Measurements from ENCODE around the gene MRPS5.

MRPS5 gene

GRCh38 chr2:95121407-95122196 is at the start of gene MRPS5:
MRPS5 (minus strand) TSS chr2:95121808; CDS start chr2:95121791, 17 bp downstream.
- peak within 1 kb of the TSS; percentile 99 for H3K4me3 ChIP-seq (ENCODE audit: low read depth, low read length)
- peak; percentile 6 for DNase-seq (ENCODE audit: low read depth)

- no peak for DNase-seq (ENCODE audit: low read depth)
- peak overlapping the region; percentile 96 for H3K4me3 ChIP-seq (ENCODE audit: low read depth, low read length)
These were observed 44.6 kb upstream of the MRPS5 start for GRCh38 chr2:95166065-95166763.

GRCh38 chr2:95165371-95166064 is 43.9 kb upstream of the MRPS5 start, which contains the start of gene ZNF2:
ZNF2 (plus strand) TSS chr2:95165809; CDS start chr2:95176227, 10,418 bp downstream.
- DNase-seq (ENCODE audit: low read depth): peak; percentile 89
- H3K4me3 ChIP-seq (ENCODE audit: low read depth, low read length): peak within 1 kb of the TSS; percentile 96

- H3K4me3 ChIP-seq (ENCODE audit: low read depth, low read length): peak overlapping the region; percentile 96
- DNase-seq (ENCODE audit: low read depth): no peak
These were observed 43.4 kb upstream of the MRPS5 start for GRCh38 chr2:95165030-95165370.

- DNase-seq (ENCODE audit: low read depth): no peak
- H3K4me3 ChIP-seq (ENCODE audit: low read depth, low read length): peak within 1 kb of the TSS; percentile 83
These were observed 38.3 kb upstream of the MRPS5 start, which contains the start of gene ZNF514 for GRCh38 chr2:95159690-95160449. ZNF514 (minus strand) TSS chr2:95159848; CDS start chr2:95153253, 6,595 bp downstream.

GRCh38 chr2:95158891-95159619 is 37.4 kb upstream of the MRPS5 start:
- peak overlapping the region; percentile 83 for H3K4me3 ChIP-seq (ENCODE audit: low read depth, low read length)
- DNase-seq (ENCODE audit: low read depth): no peak

- peak overlapping the region; percentile 83 for H3K4me3 ChIP-seq (ENCODE audit: low read depth, low read length)
- no peak for DNase-seq (ENCODE audit: low read depth)
These were observed 36.8 kb upstream of the MRPS5 start for GRCh38 chr2:95158441-95158840.

- H3K4me3 ChIP-seq (ENCODE audit: low read depth, low read length): no peak overlapping the region
- no peak for DNase-seq (ENCODE audit: low read depth)
These were observed 27.9 kb upstream of the MRPS5 start for GRCh38 chr2:95149397-95149984.

- DNase-seq (ENCODE audit: low read depth): no peak
- H3K4me3 ChIP-seq (ENCODE audit: low read depth, low read length): no peak overlapping the region
These were observed 22.2 kb upstream of the MRPS5 start for GRCh38 chr2:95143838-95144237.

- no peak overlapping the region for H3K4me3 ChIP-seq (ENCODE audit: low read depth, low read length)
- DNase-seq (ENCODE audit: low read depth): no peak
These were observed 17.1 kb upstream of the MRPS5 start for GRCh38 chr2:95138702-95139101.

GRCh38 chr2:95122197-95122551 is 566 bp upstream of the MRPS5 start:
- DNase-seq (ENCODE audit: low read depth): no peak
- H3K4me3 ChIP-seq (ENCODE audit: low read depth, low read length): peak overlapping the region; percentile 99

- peak overlapping the region; percentile 99 for H3K4me3 ChIP-seq (ENCODE audit: low read depth, low read length)
- no peak for DNase-seq (ENCODE audit: low read depth)
These were observed 558 bp downstream of the MRPS5 start for GRCh38 chr2:95121093-95121406.

- H3K4me3 ChIP-seq (ENCODE audit: low read depth, low read length): no peak overlapping the region
- no peak for DNase-seq (ENCODE audit: low read depth)
These were observed 6.2 kb downstream of the MRPS5 start for GRCh38 chr2:95115418-95115817.

GRCh38 chr2:95113464-95113863 is 8.1 kb downstream of the MRPS5 start:
- DNase-seq (ENCODE audit: low read depth): no peak
- no peak overlapping the region for H3K4me3 ChIP-seq (ENCODE audit: low read depth, low read length)

- H3K4me3 ChIP-seq (ENCODE audit: low read depth, low read length): no peak overlapping the region
- no peak for DNase-seq (ENCODE audit: low read depth)
These were observed 11.2 kb downstream of the MRPS5 start for GRCh38 chr2:95110395-95110794.

- H3K4me3 ChIP-seq (ENCODE audit: low read depth, low read length): no peak overlapping the region
- no peak for DNase-seq (ENCODE audit: low read depth)
These were observed 12.3 kb downstream of the MRPS5 start for GRCh38 chr2:95109260-95109659.

GRCh38 chr2:95106081-95106480 is 15.5 kb downstream of the MRPS5 start:
- H3K4me3 ChIP-seq (ENCODE audit: low read depth, low read length): no peak overlapping the region
- DNase-seq (ENCODE audit: low read depth): no peak

GRCh38 chr2:95104606-95105005 is 17.0 kb downstream of the MRPS5 start:
- H3K4me3 ChIP-seq (ENCODE audit: low read depth, low read length): no peak overlapping the region
- DNase-seq (ENCODE audit: low read depth): no peak

- no peak overlapping the region for H3K4me3 ChIP-seq (ENCODE audit: low read depth, low read length)
- no peak for DNase-seq (ENCODE audit: low read depth)
These were observed 21.7 kb downstream of the MRPS5 start for GRCh38 chr2:95099910-95100309.

Measured in skeletal muscle cell (primary cell).